ENCODE results near the gene MMP28.

MMP28 gene

GRCh38 chr17:35716173-35716572, 79.3 kb downstream of the MMP28 start:
- H3K27me3 ChIP-seq (ENCODE audit: insufficient read depth, poor library complexity, severe bottlenecking), result no peaks in the 10 kb centered on the region
- no peak overlapping the region for H3K27ac ChIP-seq (ENCODE audit: poor library complexity, severe bottlenecking)
- no peak overlapping the region for H3K4me3 ChIP-seq (ENCODE audit: severe bottlenecking)
- H3K4me1 ChIP-seq (ENCODE audit: insufficient read depth, poor library complexity, severe bottlenecking), result no peaks in the 10 kb centered on the region
- peaks cover 87% of the 10 kb centered on the region for H3K36me3 ChIP-seq (ENCODE audit: low read depth)
- TF ChIP-seq, protein P1, sequence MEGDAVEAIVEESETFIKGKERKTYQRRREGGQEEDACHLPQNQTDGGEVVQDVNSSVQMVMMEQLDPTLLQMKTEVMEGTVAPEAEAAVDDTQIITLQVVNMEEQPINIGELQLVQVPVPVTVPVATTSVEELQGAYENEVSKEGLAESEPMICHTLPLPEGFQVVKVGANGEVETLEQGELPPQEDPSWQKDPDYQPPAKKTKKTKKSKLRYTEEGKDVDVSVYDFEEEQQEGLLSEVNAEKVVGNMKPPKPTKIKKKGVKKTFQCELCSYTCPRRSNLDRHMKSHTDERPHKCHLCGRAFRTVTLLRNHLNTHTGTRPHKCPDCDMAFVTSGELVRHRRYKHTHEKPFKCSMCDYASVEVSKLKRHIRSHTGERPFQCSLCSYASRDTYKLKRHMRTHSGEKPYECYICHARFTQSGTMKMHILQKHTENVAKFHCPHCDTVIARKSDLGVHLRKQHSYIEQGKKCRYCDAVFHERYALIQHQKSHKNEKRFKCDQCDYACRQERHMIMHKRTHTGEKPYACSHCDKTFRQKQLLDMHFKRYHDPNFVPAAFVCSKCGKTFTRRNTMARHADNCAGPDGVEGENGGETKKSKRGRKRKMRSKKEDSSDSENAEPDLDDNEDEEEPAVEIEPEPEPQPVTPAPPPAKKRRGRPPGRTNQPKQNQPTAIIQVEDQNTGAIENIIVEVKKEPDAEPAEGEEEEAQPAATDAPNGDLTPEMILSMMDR (IDR thresholded peaks at IDR 0.05; ENCODE audit: poor library complexity, severe bottlenecking), result no peak
- no peaks in the 10 kb centered on the region for H3K9me3 ChIP-seq (ENCODE audit: severe bottlenecking)
- no peak for DNase-seq (ENCODE audit: low spot score)
- ATAC-seq (ENCODE audit: low read depth), result no peak
